NB4 (cell line): ENCODE results near the gene INPP5A.

Source experiments
- CTCF ChIP-seq: IDR thresholded peaks from one replicate; pipeline ENCODE4 v1.5.1; 2012; ENCODE audit warnings: low read depth, low read length
- MYC ChIP-seq: IDR thresholded peaks from 2 replicates; pipeline ENCODE4 v1.6.1; 2011; ENCODE audit warnings: low read depth, low read length
- POLR2A ChIP-seq: IDR thresholded peaks from 2 replicates; pipeline ENCODE4 v1.6.1; 2011; ENCODE audit warnings: mild to moderate bottlenecking; ENCODE audit not compliant: insufficient read length; ENCODE audit errors: extremely low read depth

- TF ChIP-seq CTCF, result no peak
- no peak for TF ChIP-seq POLR2A
- TF ChIP-seq MYC, result no peak
Measured at GRCh38 chr10:132586739-132587138, 49.2 kb downstream of the INPP5A start.
